ENCODE data around the gene ATG5. TPM values are rescaled to one million over a fixed set of nuclear protein-coding genes. Genes with fewer than 3 reads are reported as not detected.

The ATG5 gene
- total and polyA plus RNA-seq, 2 donors (not counting 1 experiment from before 2014, with no cell fraction given) = 13.6 to 26.3 TPM

DNA sequence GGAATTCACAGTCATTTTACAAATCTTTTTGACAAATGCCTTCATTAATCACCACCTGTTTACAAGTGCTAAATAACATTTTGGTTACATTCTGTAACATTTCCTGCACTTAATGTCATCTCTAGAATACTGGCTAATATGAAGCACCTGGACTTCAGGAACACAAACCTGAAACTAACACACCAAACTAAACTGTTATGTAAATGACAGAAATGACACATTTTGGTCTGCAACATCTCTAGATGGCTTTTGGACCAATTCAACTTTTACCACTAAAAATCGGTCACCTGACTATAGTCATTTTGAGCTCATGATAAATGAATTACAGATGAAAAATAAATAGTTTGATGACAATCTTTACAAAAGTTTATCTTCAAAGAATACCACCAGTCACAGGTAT is 80.6 kb downstream of the ATG5 start:
- Histone ChIP-seq H3K9ac (ENCODE audit: low read length) (no peak overlapping the region), H2AFZ (ENCODE audit: insufficient read depth, low read depth, low read length, poor library complexity, severe bottlenecking) (no peak overlapping the region), H3K27me3 (replicated peaks in 1 of 4; ENCODE audit: control extremely low read depth in 1 of 4, control insufficient read depth in 3 of 4, insufficient read depth in 4 of 4, low read length in 3 of 4) (no peaks in the 10 kb centered on the region), H3K4me3 (ENCODE audit: control extremely low read depth in 1 of 5, extremely low read depth in 1 of 5, insufficient read depth in 1 of 5, low read depth in 2 of 5, low read length in 4 of 5) (no peak overlapping the region), H4K20me1 (ENCODE audit: control insufficient read depth, insufficient read depth, low read length, poor library complexity, severe bottlenecking) (peaks cover under 1% of the 10 kb centered on the region), H3K4me2 (replicated peaks; ENCODE audit: low read depth, low read length, poor library complexity, severe bottlenecking) (no peak overlapping the region), H3K9me3 (ENCODE audit: control extremely low read depth in 1 of 3, control insufficient read depth in 2 of 3, insufficient read depth in 1 of 3, low read length in 2 of 3) (no peaks in the 10 kb centered on the region), H3K79me2 (ENCODE audit: control insufficient read depth, insufficient read depth, low read length) (no peaks in the 10 kb centered on the region), H3K27ac (ENCODE audit: low read length in 2 of 2) (no peak overlapping the region), H3K4me1 (ENCODE audit: control insufficient read depth in 2 of 2, insufficient read depth in 2 of 2, low read length in 2 of 2) (no peaks in the 10 kb centered on the region), H3K36me3 (replicated peaks in 1 of 2; ENCODE audit: control extremely low read depth in 1 of 2, control insufficient read depth in 1 of 2, extremely low read depth in 1 of 2, insufficient read depth in 2 of 2, low read length in 1 of 2) (peaks cover 18 to 27% of the 10 kb centered on the region in 2 experiments)
- H3K4me1 Mint-ChIP-seq = peaks cover 9% of the 10 kb centered on the region
- intact Hi-C loops (cut with micrococcal nuclease) = no loop called here
- ATAC-seq (ENCODE audit: low read depth) (no peak), DNase-seq (no peak)
- TF ChIP-seq, protein P1, sequence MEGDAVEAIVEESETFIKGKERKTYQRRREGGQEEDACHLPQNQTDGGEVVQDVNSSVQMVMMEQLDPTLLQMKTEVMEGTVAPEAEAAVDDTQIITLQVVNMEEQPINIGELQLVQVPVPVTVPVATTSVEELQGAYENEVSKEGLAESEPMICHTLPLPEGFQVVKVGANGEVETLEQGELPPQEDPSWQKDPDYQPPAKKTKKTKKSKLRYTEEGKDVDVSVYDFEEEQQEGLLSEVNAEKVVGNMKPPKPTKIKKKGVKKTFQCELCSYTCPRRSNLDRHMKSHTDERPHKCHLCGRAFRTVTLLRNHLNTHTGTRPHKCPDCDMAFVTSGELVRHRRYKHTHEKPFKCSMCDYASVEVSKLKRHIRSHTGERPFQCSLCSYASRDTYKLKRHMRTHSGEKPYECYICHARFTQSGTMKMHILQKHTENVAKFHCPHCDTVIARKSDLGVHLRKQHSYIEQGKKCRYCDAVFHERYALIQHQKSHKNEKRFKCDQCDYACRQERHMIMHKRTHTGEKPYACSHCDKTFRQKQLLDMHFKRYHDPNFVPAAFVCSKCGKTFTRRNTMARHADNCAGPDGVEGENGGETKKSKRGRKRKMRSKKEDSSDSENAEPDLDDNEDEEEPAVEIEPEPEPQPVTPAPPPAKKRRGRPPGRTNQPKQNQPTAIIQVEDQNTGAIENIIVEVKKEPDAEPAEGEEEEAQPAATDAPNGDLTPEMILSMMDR (IDR thresholded peaks at IDR 0.05) = no peak
- no peak for TF ChIP-seq EZH2 (IDR thresholded peaks at IDR 0.05; ENCODE audit: borderline replicate concordance, insufficient read depth, low read depth, low read length, poor library complexity, severe bottlenecking)
- ChIA-PET CTCF (no interaction called here), POLR2A (no interaction called here)
- H3K9me3 Mint-ChIP-seq (ENCODE audit: insufficient read depth) = peaks cover 3% of the 10 kb centered on the region
- H3K27ac Mint-ChIP-seq = no peak overlapping the region
- H3K27me3 Mint-ChIP-seq = no peaks in the 10 kb centered on the region
- H3K4me3 Mint-ChIP-seq = no peak overlapping the region
- no CpG with 5 or more reads among the region's 1 CpG for WGBS (ENCODE audit: insufficient coverage)

DNA sequence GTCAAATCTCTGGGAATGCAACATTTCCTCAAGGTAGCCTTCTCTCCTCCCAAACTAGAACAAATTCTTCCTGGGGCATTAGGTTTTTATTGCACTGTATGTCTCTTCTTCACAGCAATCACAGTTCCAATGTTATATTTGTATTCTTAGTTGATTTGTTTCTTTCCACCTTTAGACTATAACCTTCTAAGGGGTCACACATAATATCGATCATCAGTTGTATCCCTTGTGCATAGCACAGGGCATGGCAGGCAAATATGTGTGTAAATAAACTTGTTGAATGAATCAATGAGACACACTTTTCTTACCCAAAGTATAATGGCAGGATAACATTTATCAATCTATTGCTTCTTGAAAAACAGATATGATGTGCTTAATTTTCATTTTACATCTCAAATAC is 81.0 kb downstream of the ATG5 start:
- Mint-ChIP-seq H3K27me3 (no peaks in the 10 kb centered on the region), H3K4me1 (peaks cover 6% of the 10 kb centered on the region), H3K9me3 (ENCODE audit: insufficient read depth) (peaks cover 3% of the 10 kb centered on the region), H3K27ac (no peak overlapping the region), H3K4me3 (no peak overlapping the region)
- no peak for TF ChIP-seq EZH2 (IDR thresholded peaks at IDR 0.05; ENCODE audit: borderline replicate concordance, insufficient read depth, low read depth, low read length, poor library complexity, severe bottlenecking)
- TF ChIP-seq, protein P1 (IDR thresholded peaks at IDR 0.05) = no peak
- ATAC-seq (ENCODE audit: low read depth) = no peak
- no peak overlapping the region for H3K4me2 ChIP-seq (replicated peaks; ENCODE audit: low read depth, low read length, poor library complexity, severe bottlenecking)
- no peaks in the 10 kb centered on the region for H3K79me2 ChIP-seq (ENCODE audit: control insufficient read depth, insufficient read depth, low read length)
- H3K9me3 ChIP-seq (ENCODE audit: control extremely low read depth in 1 of 3, control insufficient read depth in 2 of 3, insufficient read depth in 1 of 3, low read length in 2 of 3) = no peaks in the 10 kb centered on the region
- POLR2A ChIA-PET = no interaction called here
- intact Hi-C loops (cut with micrococcal nuclease) = no loop called here
- H4K20me1 ChIP-seq (ENCODE audit: control insufficient read depth, insufficient read depth, low read length, poor library complexity, severe bottlenecking) = no peaks in the 10 kb centered on the region
- H3K4me1 ChIP-seq (ENCODE audit: control insufficient read depth in 2 of 2, insufficient read depth in 2 of 2, low read length in 2 of 2) = no peaks in the 10 kb centered on the region
- DNase-seq = no peak
- CTCF ChIA-PET = no interaction called here
- H3K9ac ChIP-seq (ENCODE audit: low read length) = no peak overlapping the region
- WGBS (ENCODE audit: insufficient coverage) = no CpG with 5 or more reads among the region's 1 CpG
- no peak overlapping the region for H3K4me3 ChIP-seq (ENCODE audit: control extremely low read depth in 1 of 5, extremely low read depth in 1 of 5, insufficient read depth in 1 of 5, low read depth in 2 of 5, low read length in 4 of 5)
- no peak overlapping the region for H2AFZ ChIP-seq (ENCODE audit: insufficient read depth, low read depth, low read length, poor library complexity, severe bottlenecking)
- no peak overlapping the region for H3K27ac ChIP-seq (ENCODE audit: low read length in 2 of 2)
- H3K27me3 ChIP-seq (replicated peaks in 1 of 4; ENCODE audit: control extremely low read depth in 1 of 4, control insufficient read depth in 3 of 4, insufficient read depth in 4 of 4, low read length in 3 of 4) = no peaks in the 10 kb centered on the region
- H3K36me3 ChIP-seq (replicated peaks in 1 of 2; ENCODE audit: control extremely low read depth in 1 of 2, control insufficient read depth in 1 of 2, extremely low read depth in 1 of 2, insufficient read depth in 2 of 2, low read length in 1 of 2) = peaks cover 18 to 27% of the 10 kb centered on the region in 2 experiments

Data from B cell (primary cell).